ENCODE data around the gene TXNDC17. TPM values are rescaled to one million over a fixed set of nuclear protein-coding genes. Genes with fewer than 3 reads are reported as not detected.

TXNDC17 gene
- total and polyA plus RNA-seq, 2 of the 13 experiments (the other 11 are each of a cell fraction or from before 2014, with no cell fraction given): 188 to 266 TPM

- no peak for TF ChIP-seq MIER2 (CRISPR knock-in tag; IDR thresholded peaks at IDR 0.05)
- peak; percentile 98 for TF ChIP-seq TERF1 (CRISPR knock-in tag; IDR thresholded peaks at IDR 0.05)
- TF ChIP-seq SMAD3 (CRISPR knock-in tag; IDR thresholded peaks at IDR 0.05): peak; percentile 56; the same call in 1 of the 2 replicates
- no peak for TF ChIP-seq HNRNPLL (IDR thresholded peaks at IDR 0.05; ENCODE audit: low read depth, low read length, poor library complexity, severe bottlenecking)
- TF ChIP-seq ZNF615 (CRISPR knock-in tag; IDR thresholded peaks at IDR 0.05; ENCODE audit: borderline replicate concordance): peak; percentile 95; the same call in 1 of the 2 replicates
- peak; percentile 33; the same call in 1 of the 2 replicates for TF ChIP-seq TGIF2 (CRISPR knock-in tag; IDR thresholded peaks at IDR 0.05)
- no peak for TF ChIP-seq FOXA1 (IDR thresholded peaks at IDR 0.05)
- TF ChIP-seq FOXA1 (CRISPR knock-in tag; IDR thresholded peaks at IDR 0.05): no peak
- TF ChIP-seq ZNF816 (CRISPR knock-in tag; IDR thresholded peaks at IDR 0.05; ENCODE audit: borderline replicate concordance): peak; percentile 46; the same call in 1 of the 2 replicates
- no peak for TF ChIP-seq ZNF850 (CRISPR knock-in tag; conservative IDR thresholded peaks at IDR 0.05)
- TF ChIP-seq SRSF9 (IDR thresholded peaks at IDR 0.05; ENCODE audit: borderline replicate concordance, insufficient read depth, low read depth, low read length, poor library complexity, severe bottlenecking): no peak
- peak; percentile 57; the same call in 1 of the 2 replicates for TF ChIP-seq PBX3 (CRISPR knock-in tag; IDR thresholded peaks at IDR 0.05; ENCODE audit: borderline replicate concordance)
- TF ChIP-seq ZBTB7A (CRISPR knock-in tag; IDR thresholded peaks at IDR 0.05): peak; percentile 94
- no peak for TF ChIP-seq NFE2L2 (IDR thresholded peaks at IDR 0.05; ENCODE audit: low read length)
- peak; percentile 97 for TF ChIP-seq ZNF75D (CRISPR knock-in tag; IDR thresholded peaks at IDR 0.05; ENCODE audit: borderline replicate concordance)
- TF ChIP-seq ZC3H4 (CRISPR knock-in tag; IDR thresholded peaks at IDR 0.05; ENCODE audit: borderline replicate concordance): no peak
- TF ChIP-seq SIN3A (IDR thresholded peaks at IDR 0.05; ENCODE audit: borderline replicate concordance, low read depth, low read length): no peak
- TF ChIP-seq ZKSCAN5 (CRISPR knock-in tag; IDR thresholded peaks at IDR 0.05): no peak; the same call in 1 of the 2 replicates
- TF ChIP-seq ELF1 (CRISPR knock-in tag; IDR thresholded peaks at IDR 0.05): no peak
- TF ChIP-seq RFX5 (IDR thresholded peaks at IDR 0.05; ENCODE audit: low read depth, low read length): no peak
- no peak for TF ChIP-seq MBNL3 (CRISPR knock-in tag; conservative IDR thresholded peaks at IDR 0.05)
- TF ChIP-seq CHCHD3 (CRISPR knock-in tag; IDR thresholded peaks at IDR 0.05): peak; percentile 96
- TF ChIP-seq, protein P1, sequence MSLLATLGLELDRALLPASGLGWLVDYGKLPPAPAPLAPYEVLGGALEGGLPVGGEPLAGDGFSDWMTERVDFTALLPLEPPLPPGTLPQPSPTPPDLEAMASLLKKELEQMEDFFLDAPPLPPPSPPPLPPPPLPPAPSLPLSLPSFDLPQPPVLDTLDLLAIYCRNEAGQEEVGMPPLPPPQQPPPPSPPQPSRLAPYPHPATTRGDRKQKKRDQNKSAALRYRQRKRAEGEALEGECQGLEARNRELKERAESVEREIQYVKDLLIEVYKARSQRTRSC (CRISPR knock-in tag; IDR thresholded peaks at IDR 0.05; ENCODE audit: low read depth): peak; percentile 98
- TF ChIP-seq ZNF460 (CRISPR knock-in tag; IDR thresholded peaks at IDR 0.05; ENCODE audit: borderline replicate concordance): no peak
- no peak for TF ChIP-seq MIXL1 (CRISPR knock-in tag; IDR thresholded peaks at IDR 0.05)
- TF ChIP-seq ZMYM2 (CRISPR knock-in tag; IDR thresholded peaks at IDR 0.05): peak; percentile 94
- no peak; the same call in 1 of the 2 replicates for TF ChIP-seq ZNF383 (CRISPR knock-in tag; IDR thresholded peaks at IDR 0.05; ENCODE audit: borderline replicate concordance)
- TF ChIP-seq, protein P2, sequence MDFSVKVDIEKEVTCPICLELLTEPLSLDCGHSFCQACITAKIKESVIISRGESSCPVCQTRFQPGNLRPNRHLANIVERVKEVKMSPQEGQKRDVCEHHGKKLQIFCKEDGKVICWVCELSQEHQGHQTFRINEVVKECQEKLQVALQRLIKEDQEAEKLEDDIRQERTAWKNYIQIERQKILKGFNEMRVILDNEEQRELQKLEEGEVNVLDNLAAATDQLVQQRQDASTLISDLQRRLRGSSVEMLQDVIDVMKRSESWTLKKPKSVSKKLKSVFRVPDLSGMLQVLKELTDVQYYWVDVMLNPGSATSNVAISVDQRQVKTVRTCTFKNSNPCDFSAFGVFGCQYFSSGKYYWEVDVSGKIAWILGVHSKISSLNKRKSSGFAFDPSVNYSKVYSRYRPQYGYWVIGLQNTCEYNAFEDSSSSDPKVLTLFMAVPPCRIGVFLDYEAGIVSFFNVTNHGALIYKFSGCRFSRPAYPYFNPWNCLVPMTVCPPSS (IDR thresholded peaks at IDR 0.05): no peak
Observed at GRCh38 chr17:6651919-6652452, 11.1 kb downstream of the TXNDC17 start (continued).

Data from HepG2 (cell line).